Colonic mucosa (tissue), 4 donors: Measurements from ENCODE around the gene ADAMTS18. TPM values are rescaled to one million over a fixed set of nuclear protein-coding genes. Genes with fewer than 3 reads are reported as not detected.
"Not testable (repeated sequence)": the region's sequence is repeated elsewhere in the genome, so short reads cannot be mapped to it uniquely, and the experiment has no call there.

Experiments
- DNase-seq: peaks from one replicate; pipeline ENCODE4 v3.0.0-alpha.2; 2020
- H3K27ac ChIP-seq: fragments of 200-600 bp; one replicate; pipeline ENCODE4 v1.8.0; 2021
- H3K27me3 ChIP-seq: fragments of 200-600 bp; one replicate; pipeline ENCODE4 v1.8.0; 2021
- H3K36me3 ChIP-seq: fragments of 200-600 bp; one replicate; pipeline ENCODE4 v1.8.0; 2021
- H3K4me1 ChIP-seq: fragments of 200-600 bp; one replicate; pipeline ENCODE4 v1.8.0; 2021; ENCODE audit warnings: mild to moderate bottlenecking
- H3K4me3 ChIP-seq: fragments of 200-600 bp; one replicate; pipeline ENCODE4 v1.8.0; 2021
- H3K9ac ChIP-seq, 2 donors: one replicate each; pipeline ENCODE4 v1.7.0; 2013; ENCODE audit warnings: control low read depth in 2 of 2, low read depth in 2 of 2, low read length in 2 of 2
- H3K9me3 ChIP-seq: fragments of 200-600 bp; one replicate; pipeline ENCODE4 v1.8.0; 2021
- CTCF ChIP-seq: fragments of 200-600 bp; IDR thresholded peaks from one replicate; pipeline ENCODE4 v1.8.0; 2022; ENCODE audit warnings: antibody characterized with exemption, mild to moderate bottlenecking
- intact Hi-C: fragments of 100-400 bp; cut with DNase I; formaldehyde crosslinking; loops from one replicate; pipeline ENCODE4 v1.14.1; 2022
- total RNA-seq, 2 donors: library from RNA; stranded (reverse); fragmentation: NEBNext Ultra II Directional in 1 of 2; extraction: Animal tissue kit (Norgen Biotek cat#: 25700) in 1 of 2; gene quantifications; one replicate each; pipeline ENCODE4 v1.2.1, GENCODE V29; 2021
- donor health status: healthy.
- donor health status: DM: no; HTN: no; CAD: no.
- donor health status: DM: no; HTN: no; CAD: no.

Gene ADAMTS18
- total RNA-seq, 2 donors from 2014 or later: 0.05 to 0.29 TPM

- Histone ChIP-seq H3K4me3 (no peak overlapping the region), H3K27ac (no peak overlapping the region), H3K4me1 (no peaks in the 10 kb centered on the region), H3K9ac (no peak overlapping the region), H3K9me3 (no peaks in the 10 kb centered on the region), H3K27me3 (no peaks in the 10 kb centered on the region), H3K36me3 (no peaks in the 10 kb centered on the region)
- no peak for DNase-seq
- no peak for TF ChIP-seq CTCF
- intact Hi-C loops: no loop called here
Measured at GRCh38 chr16:77273815-77274214, 161.0 kb downstream of the ADAMTS18 start.

- no peak overlapping the region for H3K27ac ChIP-seq
- no peak overlapping the region for H3K4me3 ChIP-seq
- no peak overlapping the region for H3K9ac ChIP-seq
- no peaks in the 10 kb centered on the region for H3K9me3 ChIP-seq
- no peaks in the 10 kb centered on the region for H3K4me1 ChIP-seq
- no peaks in the 10 kb centered on the region for H3K27me3 ChIP-seq
- intact Hi-C loops: no loop called here
- no peak for TF ChIP-seq CTCF
- no peak for DNase-seq
- no peaks in the 10 kb centered on the region for H3K36me3 ChIP-seq
Measured at GRCh38 chr16:77271532-77272426, 163.1 kb downstream of the ADAMTS18 start.

GRCh38 chr16:77266185-77266584 is 168.6 kb downstream of the ADAMTS18 start:
- DNase-seq, H3K9me3 ChIP-seq, H3K27me3 ChIP-seq, H3K36me3 ChIP-seq, H3K4me3 ChIP-seq, H3K9ac ChIP-seq, intact Hi-C loops, H3K4me1 ChIP-seq, H3K27ac ChIP-seq: not testable (repeated sequence)

GRCh38 chr16:77262971-77263370 is 171.9 kb downstream of the ADAMTS18 start:
- H3K9me3 ChIP-seq: no peaks in the 10 kb centered on the region
- H3K9ac ChIP-seq: no peak overlapping the region
- no peak for DNase-seq
- no peak overlapping the region for H3K27ac ChIP-seq
- H3K4me3 ChIP-seq: no peak overlapping the region
- intact Hi-C loops: no loop called here
- H3K36me3 ChIP-seq: no peaks in the 10 kb centered on the region
- H3K4me1 ChIP-seq: no peaks in the 10 kb centered on the region
- H3K27me3 ChIP-seq: no peaks in the 10 kb centered on the region
- TF ChIP-seq CTCF: no peak

- no peak overlapping the region for H3K9ac ChIP-seq
- no peak overlapping the region for H3K4me3 ChIP-seq
- H3K27me3 ChIP-seq: no peaks in the 10 kb centered on the region
- no peaks in the 10 kb centered on the region for H3K9me3 ChIP-seq
- TF ChIP-seq CTCF: no peak
- no peaks in the 10 kb centered on the region for H3K4me1 ChIP-seq
- intact Hi-C loops: no loop called here
- H3K27ac ChIP-seq: no peak overlapping the region
- H3K36me3 ChIP-seq: no peaks in the 10 kb centered on the region
- no peak for DNase-seq
Measured at GRCh38 chr16:77250400-77250799, 184.4 kb downstream of the ADAMTS18 start.

GRCh38 chr16:77246150-77246549 is 188.7 kb downstream of the ADAMTS18 start:
- intact Hi-C loops: no loop called here
- no peak for DNase-seq
- TF ChIP-seq CTCF: no peak

GRCh38 chr16:77242471-77242870 is 192.4 kb downstream of the ADAMTS18 start:
- DNase-seq, H3K4me3 ChIP-seq, H3K9ac ChIP-seq, intact Hi-C loops, H3K36me3 ChIP-seq, H3K27me3 ChIP-seq, H3K27ac ChIP-seq, H3K9me3 ChIP-seq, H3K4me1 ChIP-seq: not testable (repeated sequence)

More at GRCh38 chr16:77246150-77246549, 188.7 kb downstream of the ADAMTS18 start:
- Histone ChIP-seq H3K27me3 (no peaks in the 10 kb centered on the region), H3K36me3 (no peaks in the 10 kb centered on the region), H3K9me3 (no peaks in the 10 kb centered on the region), H3K4me1 (no peaks in the 10 kb centered on the region), H3K4me3 (no peak overlapping the region), H3K9ac (no peak overlapping the region), H3K27ac (no peak overlapping the region)
